ENCODE measurements around the gene ARFGEF2. TPM values are rescaled to one million over a fixed set of nuclear protein-coding genes. Genes with fewer than 3 reads are reported as not detected.
"Not testable (repeated sequence)": the region's sequence is repeated elsewhere in the genome, so short reads cannot be mapped to it uniquely, and the experiment has no call there.

The ARFGEF2 gene
- total RNA-seq, 1 donor from 2014 or later = 18.3 TPM

GRCh38 chr20:48959899-48960550 lies 38.5 kb downstream of the ARFGEF2 start:
- Histone ChIP-seq H3K4me1 (ENCODE audit: control insufficient read depth in 3 of 3, insufficient read depth in 3 of 3, low read length in 3 of 3) (no peaks in the 10 kb centered on the region), H3K27me3 (ENCODE audit: control insufficient read depth in 3 of 3, insufficient read depth in 3 of 3, low read length in 3 of 3) (no peaks in the 10 kb centered on the region), H3K36me3 (ENCODE audit: control insufficient read depth in 3 of 3, insufficient read depth in 3 of 3, low read length in 3 of 3) (peaks cover 28 to 53% (median 50%) of the 10 kb centered on the region in 3 donors), H3K4me3 (ENCODE audit: low read length in 3 of 3) (no peak overlapping the region), H3K27ac (ENCODE audit: low read depth, low read length) (no peak overlapping the region), H3K9ac (ENCODE audit: low read depth in 1 of 3, low read length in 3 of 3) (no peak overlapping the region), H3K9me3 (ENCODE audit: control insufficient read depth in 3 of 3, low read length in 3 of 3) (no peaks in the 10 kb centered on the region)

- Histone ChIP-seq H3K27ac (ENCODE audit: low read depth, low read length) (no peak overlapping the region), H3K27me3 (ENCODE audit: control insufficient read depth in 3 of 3, insufficient read depth in 3 of 3, low read length in 3 of 3) (no peaks in the 10 kb centered on the region), H3K4me3 (ENCODE audit: low read length in 3 of 3) (no peak overlapping the region), H3K9me3 (ENCODE audit: control insufficient read depth in 3 of 3, low read length in 3 of 3) (no peaks in the 10 kb centered on the region), H3K36me3 (ENCODE audit: control insufficient read depth in 3 of 3, insufficient read depth in 3 of 3, low read length in 3 of 3) (peaks cover 24 to 46% (median 37%) of the 10 kb centered on the region in 3 donors), H3K9ac (ENCODE audit: low read depth in 1 of 3, low read length in 3 of 3) (no peak overlapping the region), H3K4me1 (ENCODE audit: control insufficient read depth in 3 of 3, insufficient read depth in 3 of 3, low read length in 3 of 3) (no peaks in the 10 kb centered on the region)
These were observed 40.9 kb downstream of the ARFGEF2 start for GRCh38 chr20:48962421-48962820.

GRCh38 chr20:48962976-48963771 lies 41.7 kb downstream of the ARFGEF2 start:
- Histone ChIP-seq H3K4me3 (ENCODE audit: low read length in 3 of 3) (no peak overlapping the region), H3K36me3 (ENCODE audit: control insufficient read depth in 3 of 3, insufficient read depth in 3 of 3, low read length in 3 of 3) (peaks cover 21 to 39% (median 29%) of the 10 kb centered on the region in 3 donors), H3K27me3 (ENCODE audit: control insufficient read depth in 3 of 3, insufficient read depth in 3 of 3, low read length in 3 of 3) (no peaks in the 10 kb centered on the region), H3K9ac (ENCODE audit: low read depth in 1 of 3, low read length in 3 of 3) (no peak overlapping the region), H3K4me1 (ENCODE audit: control insufficient read depth in 3 of 3, insufficient read depth in 3 of 3, low read length in 3 of 3) (no peaks in the 10 kb centered on the region), H3K27ac (ENCODE audit: low read depth, low read length) (no peak overlapping the region), H3K9me3 (ENCODE audit: control insufficient read depth in 3 of 3, low read length in 3 of 3) (no peaks in the 10 kb centered on the region)

- Histone ChIP-seq H3K9me3 (ENCODE audit: control insufficient read depth in 3 of 3, low read length in 3 of 3) (no peaks in the 10 kb centered on the region), H3K27ac (ENCODE audit: low read depth, low read length) (no peak overlapping the region), H3K36me3 (ENCODE audit: control insufficient read depth in 3 of 3, insufficient read depth in 3 of 3, low read length in 3 of 3) (peaks cover 23 to 37% (median 32%) of the 10 kb centered on the region in 3 donors), H3K4me1 (ENCODE audit: control insufficient read depth in 3 of 3, insufficient read depth in 3 of 3, low read length in 3 of 3) (no peaks in the 10 kb centered on the region), H3K27me3 (ENCODE audit: control insufficient read depth in 3 of 3, insufficient read depth in 3 of 3, low read length in 3 of 3) (no peaks in the 10 kb centered on the region), H3K4me3 (ENCODE audit: low read length in 3 of 3) (no peak overlapping the region), H3K9ac (ENCODE audit: low read depth in 1 of 3, low read length in 3 of 3) (no peak overlapping the region)
These were observed 43.8 kb downstream of the ARFGEF2 start for GRCh38 chr20:48965189-48965910.

GRCh38 chr20:48970681-48971365 lies 49.3 kb downstream of the ARFGEF2 start:
- no peak overlapping the region for H3K27ac ChIP-seq (ENCODE audit: low read depth, low read length)
- H3K4me1 ChIP-seq (ENCODE audit: control insufficient read depth in 3 of 3, insufficient read depth in 3 of 3, low read length in 3 of 3) = no peaks in the 10 kb centered on the region
- H3K27me3 ChIP-seq (ENCODE audit: control insufficient read depth in 3 of 3, insufficient read depth in 3 of 3, low read length in 3 of 3) = no peaks in the 10 kb centered on the region
- no peak overlapping the region for H3K9ac ChIP-seq (ENCODE audit: low read depth in 1 of 3, low read length in 3 of 3)
- H3K9me3 ChIP-seq (ENCODE audit: control insufficient read depth in 3 of 3, low read length in 3 of 3) = no peaks in the 10 kb centered on the region
- no peak overlapping the region for H3K4me3 ChIP-seq (ENCODE audit: low read length in 3 of 3)
- peaks cover 35 to 48% (median 44%) of the 10 kb centered on the region in 3 donors for H3K36me3 ChIP-seq (ENCODE audit: control insufficient read depth in 3 of 3, insufficient read depth in 3 of 3, low read length in 3 of 3)

GRCh38 chr20:48971956-48972355 lies 50.4 kb downstream of the ARFGEF2 start:
- no peak overlapping the region for H3K9ac ChIP-seq (ENCODE audit: low read depth in 1 of 3, low read length in 3 of 3)
- H3K4me3 ChIP-seq (ENCODE audit: low read length in 3 of 3) = no peak overlapping the region
- no peaks in the 10 kb centered on the region for H3K9me3 ChIP-seq (ENCODE audit: control insufficient read depth in 3 of 3, low read length in 3 of 3)
- peaks cover 34 to 46% (median 45%) of the 10 kb centered on the region in 3 donors for H3K36me3 ChIP-seq (ENCODE audit: control insufficient read depth in 3 of 3, insufficient read depth in 3 of 3, low read length in 3 of 3)
- H3K4me1 ChIP-seq (ENCODE audit: control insufficient read depth in 3 of 3, insufficient read depth in 3 of 3, low read length in 3 of 3) = no peaks in the 10 kb centered on the region
- H3K27me3 ChIP-seq (ENCODE audit: control insufficient read depth in 3 of 3, insufficient read depth in 3 of 3, low read length in 3 of 3) = no peaks in the 10 kb centered on the region
- H3K27ac ChIP-seq (ENCODE audit: low read depth, low read length) = no peak overlapping the region

- no peaks in the 10 kb centered on the region for H3K27me3 ChIP-seq (ENCODE audit: control insufficient read depth in 3 of 3, insufficient read depth in 3 of 3, low read length in 3 of 3)
- H3K27ac ChIP-seq (ENCODE audit: low read depth, low read length) = no peak overlapping the region
- no peaks in the 10 kb centered on the region for H3K4me1 ChIP-seq (ENCODE audit: control insufficient read depth in 3 of 3, insufficient read depth in 3 of 3, low read length in 3 of 3)
- H3K9me3 ChIP-seq (ENCODE audit: control insufficient read depth in 3 of 3, low read length in 3 of 3) = no peaks in the 10 kb centered on the region
- peaks cover 34 to 46% (median 44%) of the 10 kb centered on the region in 3 donors for H3K36me3 ChIP-seq (ENCODE audit: control insufficient read depth in 3 of 3, insufficient read depth in 3 of 3, low read length in 3 of 3)
- no peak overlapping the region for H3K4me3 ChIP-seq (ENCODE audit: low read length in 3 of 3)
- no peak overlapping the region for H3K9ac ChIP-seq (ENCODE audit: low read depth in 1 of 3, low read length in 3 of 3)
These were observed 51.3 kb downstream of the ARFGEF2 start for GRCh38 chr20:48972816-48973215.

- Histone ChIP-seq H3K27me3 (ENCODE audit: control insufficient read depth in 3 of 3, insufficient read depth in 3 of 3, low read length in 3 of 3) (no peaks in the 10 kb centered on the region), H3K36me3 (ENCODE audit: control insufficient read depth in 3 of 3, insufficient read depth in 3 of 3, low read length in 3 of 3) (peaks cover 19 to 29% (median 29%) of the 10 kb centered on the region in 3 donors), H3K27ac (ENCODE audit: low read depth, low read length) (no peak overlapping the region), H3K4me1 (ENCODE audit: control insufficient read depth in 3 of 3, insufficient read depth in 3 of 3, low read length in 3 of 3) (no peaks in the 10 kb centered on the region), H3K9me3 (ENCODE audit: control insufficient read depth in 3 of 3, low read length in 3 of 3) (no peaks in the 10 kb centered on the region), H3K4me3 (ENCODE audit: low read length in 3 of 3) (no peak overlapping the region), H3K9ac (ENCODE audit: low read depth in 1 of 3, low read length in 3 of 3) (no peak overlapping the region)
These were observed 54.4 kb downstream of the ARFGEF2 start for GRCh38 chr20:48975955-48976354.

- not testable (repeated sequence) for H3K9me3 ChIP-seq (ENCODE audit: control insufficient read depth in 3 of 3, low read length in 3 of 3); H3K27me3 ChIP-seq (ENCODE audit: control insufficient read depth in 3 of 3, insufficient read depth in 3 of 3, low read length in 3 of 3); H3K27ac ChIP-seq (ENCODE audit: low read depth, low read length); H3K4me3 ChIP-seq (ENCODE audit: low read length in 3 of 3); H3K4me1 ChIP-seq (ENCODE audit: control insufficient read depth in 3 of 3, insufficient read depth in 3 of 3, low read length in 3 of 3); H3K9ac ChIP-seq (ENCODE audit: low read depth in 1 of 3, low read length in 3 of 3)
- H3K36me3 ChIP-seq (ENCODE audit: control insufficient read depth in 3 of 3, insufficient read depth in 3 of 3, low read length in 3 of 3) = peaks cover 22 to 30% (median 23%) of the 10 kb centered on the region in 3 donors
These were observed 58.5 kb downstream of the ARFGEF2 start for GRCh38 chr20:48979980-48980379.
